Muscle layer of duodenum (tissue), 2 donors: Measurements from ENCODE around the gene NCKAP5.
"Not testable (repeated sequence)": the region's sequence is repeated elsewhere in the genome, so short reads cannot be mapped to it uniquely, and the experiment has no call there.

Experiments used
- H3K27ac ChIP-seq: one replicate; pipeline ENCODE4 v1.7.0; 2013; ENCODE audit warnings: mild to moderate bottlenecking, low read length
- H3K27me3 ChIP-seq: one replicate; pipeline ENCODE4 v1.7.0; 2013; ENCODE audit warnings: low read depth, mild to moderate bottlenecking, control low read depth, low read length
- H3K36me3 ChIP-seq, 2 donors: one replicate each; pipeline ENCODE4 v1.7.0; 2013; ENCODE audit warnings: low read length in 2 of 2, control low read depth in 1 of 2, mild to moderate bottlenecking in 1 of 2; ENCODE audit not compliant: insufficient read depth in 2 of 2, control insufficient read depth in 1 of 2
- H3K4me1 ChIP-seq, 2 donors: one replicate each; pipeline ENCODE4 v1.7.0; 2013; ENCODE audit warnings: low read length in 2 of 2, mild to moderate bottlenecking in 2 of 2, control low read depth in 1 of 2, moderate library complexity in 1 of 2; ENCODE audit not compliant: insufficient read depth in 2 of 2, control insufficient read depth in 1 of 2
- H3K4me3 ChIP-seq, 2 donors: one replicate each; pipeline ENCODE4 v1.7.0; 2013; ENCODE audit warnings: low read length in 2 of 2, low read depth in 1 of 2, mild to moderate bottlenecking in 1 of 2
- H3K9me3 ChIP-seq, 2 donors: one replicate each; pipeline ENCODE4 v1.7.0; 2013; ENCODE audit warnings: low read length in 2 of 2, control low read depth in 1 of 2, mild to moderate bottlenecking in 1 of 2; ENCODE audit not compliant: control insufficient read depth in 1 of 2
- donor health status: healthy.

The NCKAP5 gene

DNA sequence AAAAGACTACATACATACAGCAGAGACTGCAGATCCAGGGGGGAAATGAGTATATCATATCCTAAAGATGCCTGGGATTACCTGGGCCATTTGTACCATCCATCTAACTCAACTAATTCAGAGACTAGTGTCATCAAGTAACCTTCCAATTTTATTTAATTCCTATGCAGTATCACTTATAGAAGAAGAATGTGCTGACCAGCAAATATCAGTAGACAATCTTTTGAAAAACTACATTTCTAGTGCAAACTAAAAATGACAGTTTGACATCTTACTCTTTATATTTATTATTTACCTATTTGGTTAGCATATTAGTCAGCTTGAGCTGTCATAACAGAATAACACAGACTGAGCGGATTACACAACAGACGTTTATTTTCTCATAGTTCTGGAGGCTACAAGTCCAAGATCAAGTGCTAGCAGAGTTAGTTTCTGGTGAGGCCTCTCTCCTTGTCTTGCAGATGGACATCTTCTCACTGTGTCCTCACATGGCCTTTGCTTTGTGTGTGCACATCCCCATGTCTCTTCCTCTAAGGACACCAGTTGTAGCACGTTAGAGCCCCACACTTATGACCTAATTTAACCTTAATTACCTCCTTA, 47.0 kb downstream of the NCKAP5 start:
- Histone ChIP-seq H3K27ac (no peak overlapping the region), H3K27me3 (no peaks in the 10 kb centered on the region), H3K36me3 (no peaks in the 10 kb centered on the region), H3K4me3 (no peak overlapping the region), H3K4me1 (no peaks in the 10 kb centered on the region), H3K9me3 (no peaks in the 10 kb centered on the region)

DNA sequence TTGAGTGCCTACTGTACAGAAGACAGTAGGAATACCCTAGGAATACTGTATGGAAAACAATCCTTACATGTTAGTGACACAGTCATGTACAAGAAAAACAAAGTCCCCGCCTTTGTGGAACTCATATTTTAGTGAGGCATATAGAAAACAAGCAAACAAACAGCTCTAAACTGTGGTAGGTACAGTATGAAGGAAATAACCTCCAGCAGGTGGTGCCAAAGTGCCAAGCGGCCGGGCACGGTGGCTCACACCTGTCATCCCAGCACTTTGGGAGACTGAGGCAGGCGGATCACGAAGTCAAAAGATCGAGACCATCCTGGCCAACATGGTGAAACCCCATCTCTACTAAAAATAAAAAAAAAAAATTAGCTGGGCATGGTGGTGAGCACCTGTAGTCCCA, 48.6 kb downstream of the NCKAP5 start:
- not testable (repeated sequence) for H3K27me3 ChIP-seq, H3K27ac ChIP-seq, H3K9me3 ChIP-seq, H3K4me1 ChIP-seq, H3K36me3 ChIP-seq, H3K4me3 ChIP-seq

GRCh38 chr2:133518700-133519344, 49.4 kb downstream of the NCKAP5 start:
- Histone ChIP-seq H3K4me3 (no peak overlapping the region), H3K27ac (no peak overlapping the region), H3K36me3 (no peaks in the 10 kb centered on the region), H3K9me3 (no peaks in the 10 kb centered on the region), H3K27me3 (no peaks in the 10 kb centered on the region), H3K4me1 (no peaks in the 10 kb centered on the region)

DNA sequence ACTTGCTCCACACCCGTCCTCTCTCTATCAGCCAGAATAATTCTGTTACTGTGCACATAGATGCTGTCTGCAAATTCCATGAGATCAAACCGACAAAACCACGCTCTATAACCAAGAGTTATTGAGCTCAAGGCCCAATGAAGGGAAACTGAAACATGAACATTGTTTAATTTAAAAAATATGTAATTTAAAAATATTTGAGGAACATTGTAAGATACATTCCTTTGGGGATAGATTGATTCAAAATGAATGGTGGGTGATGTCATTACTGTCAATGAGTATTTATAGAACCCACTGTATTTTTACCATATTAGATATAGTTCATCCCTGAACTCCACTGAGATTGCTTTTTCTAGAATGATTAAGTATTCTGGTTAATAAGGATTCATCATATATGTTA, 50.4 kb downstream of the NCKAP5 start:
- Histone ChIP-seq H3K9me3 (no peaks in the 10 kb centered on the region), H3K27ac (no peak overlapping the region), H3K27me3 (no peaks in the 10 kb centered on the region), H3K4me1 (no peaks in the 10 kb centered on the region), H3K4me3 (no peak overlapping the region), H3K36me3 (no peaks in the 10 kb centered on the region)

DNA sequence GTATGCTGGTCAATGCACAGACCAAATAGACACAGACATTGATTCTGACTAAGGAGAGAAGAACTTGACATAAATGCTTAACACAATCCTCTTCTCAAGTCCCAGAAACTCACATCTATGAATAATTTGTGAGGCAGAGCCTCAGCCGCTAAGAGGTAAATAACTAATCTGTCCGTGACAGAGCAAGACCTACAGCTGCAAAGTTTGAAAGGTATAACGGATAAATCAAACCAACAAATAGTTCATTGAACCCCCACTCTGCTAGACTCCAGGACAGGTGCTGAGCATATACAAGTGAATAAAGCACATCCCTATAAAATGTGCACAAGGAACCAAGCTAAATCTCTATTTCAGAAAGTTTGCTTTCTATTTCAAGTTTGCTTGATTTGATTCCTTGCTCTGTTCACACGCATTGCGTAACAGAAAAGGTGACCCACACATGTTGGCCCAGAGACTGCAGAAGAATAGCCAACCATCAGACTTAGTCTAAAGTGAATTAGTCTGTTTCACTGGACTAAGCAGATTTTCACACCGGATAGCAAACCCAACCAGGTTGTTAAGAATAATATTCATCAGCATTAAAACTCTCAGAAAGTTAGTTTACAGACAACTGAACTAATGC, 51.7 kb downstream of the NCKAP5 start:
- H3K27ac ChIP-seq, result no peak overlapping the region
- no peaks in the 10 kb centered on the region for H3K36me3 ChIP-seq
- H3K4me3 ChIP-seq, result no peak overlapping the region
- no peaks in the 10 kb centered on the region for H3K4me1 ChIP-seq
- no peaks in the 10 kb centered on the region for H3K27me3 ChIP-seq
- H3K9me3 ChIP-seq, result no peaks in the 10 kb centered on the region

- Histone ChIP-seq H3K27me3 (no peaks in the 10 kb centered on the region), H3K4me3 (no peak overlapping the region), H3K4me1 (no peaks in the 10 kb centered on the region), H3K27ac (no peak overlapping the region), H3K36me3 (no peaks in the 10 kb centered on the region), H3K9me3 (no peaks in the 10 kb centered on the region)
These were observed 53.0 kb downstream of the NCKAP5 start for GRCh38 chr2:133515271-133515670.

DNA sequence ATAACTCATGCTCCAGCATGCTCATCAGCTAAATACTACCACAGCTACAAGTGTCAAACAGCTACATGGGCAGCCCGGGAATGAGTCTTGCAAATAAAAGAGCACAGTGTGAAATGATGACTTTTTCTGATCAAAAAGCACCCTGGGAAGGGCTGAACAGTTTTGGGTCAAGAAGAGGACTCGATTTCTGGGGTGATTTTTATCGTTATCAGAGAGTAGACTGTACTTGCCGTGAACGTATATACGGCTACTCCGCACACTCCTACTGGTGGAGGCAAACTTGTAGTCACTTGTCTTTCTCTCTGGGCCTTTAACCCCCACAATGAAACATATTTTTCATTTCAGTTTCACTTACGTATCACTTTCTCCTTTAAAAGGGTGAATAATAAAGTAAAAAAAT, 54.4 kb downstream of the NCKAP5 start:
- H3K4me1 ChIP-seq, result no peaks in the 10 kb centered on the region
- H3K27me3 ChIP-seq, result no peaks in the 10 kb centered on the region
- H3K36me3 ChIP-seq, result no peaks in the 10 kb centered on the region
- no peak overlapping the region for H3K27ac ChIP-seq
- H3K4me3 ChIP-seq, result no peak overlapping the region
- no peaks in the 10 kb centered on the region for H3K9me3 ChIP-seq

GRCh38 chr2:133512121-133512520, 56.1 kb downstream of the NCKAP5 start:
- Histone ChIP-seq H3K4me3 (no peak overlapping the region), H3K27me3 (no peaks in the 10 kb centered on the region), H3K36me3 (no peaks in the 10 kb centered on the region), H3K9me3 (no peaks in the 10 kb centered on the region), H3K4me1 (no peaks in the 10 kb centered on the region), H3K27ac (no peak overlapping the region)

DNA sequence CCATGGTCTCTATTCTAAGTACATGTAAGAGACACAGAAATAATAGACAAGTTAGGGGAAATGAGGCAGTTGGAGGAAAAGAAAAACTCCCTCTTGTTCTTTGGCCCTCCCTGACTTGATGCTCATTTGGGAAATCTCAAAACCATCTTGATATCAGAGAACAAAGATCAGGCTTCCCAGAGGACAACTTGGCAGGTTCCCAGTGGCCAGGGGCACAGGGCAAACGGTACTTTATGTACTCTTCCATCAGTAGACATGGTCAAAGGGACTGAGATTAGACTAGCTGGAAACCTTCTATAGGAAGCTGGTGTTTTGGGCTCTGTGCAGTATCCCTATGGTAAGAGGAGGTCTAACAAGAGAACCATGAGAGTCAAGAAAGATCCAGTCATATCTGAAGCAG, 56.6 kb downstream of the NCKAP5 start:
- Histone ChIP-seq H3K36me3 (no peaks in the 10 kb centered on the region), H3K27ac (no peak overlapping the region), H3K9me3 (no peaks in the 10 kb centered on the region), H3K27me3 (no peaks in the 10 kb centered on the region), H3K4me1 (no peaks in the 10 kb centered on the region), H3K4me3 (no peak overlapping the region)

- H3K27ac ChIP-seq, result no peak overlapping the region
- H3K27me3 ChIP-seq, result no peaks in the 10 kb centered on the region
- H3K36me3 ChIP-seq, result no peaks in the 10 kb centered on the region
- no peaks in the 10 kb centered on the region for H3K9me3 ChIP-seq
- H3K4me3 ChIP-seq, result no peak overlapping the region
- peaks cover 0 to 3% of the 10 kb centered on the region in 2 donors for H3K4me1 ChIP-seq
These were observed 58.5 kb downstream of the NCKAP5 start for GRCh38 chr2:133509777-133510176.

GRCh38 chr2:133508546-133509165, 59.6 kb downstream of the NCKAP5 start:
- no peak overlapping the region for H3K4me3 ChIP-seq

More at GRCh38 chr2:133508546-133509165, 59.6 kb downstream of the NCKAP5 start:
- peaks cover 0 to 8% of the 10 kb centered on the region in 2 donors for H3K4me1 ChIP-seq
- H3K27me3 ChIP-seq, result no peaks in the 10 kb centered on the region
- H3K36me3 ChIP-seq, result no peaks in the 10 kb centered on the region
- no peaks in the 10 kb centered on the region for H3K9me3 ChIP-seq
- H3K27ac ChIP-seq, result no peak overlapping the region
